HepG2 (cell line): ENCODE measurements around the gene SIVA1. TPM values are rescaled to one million over a fixed set of nuclear protein-coding genes. Genes with fewer than 3 reads are reported as not detected.

Source experiments
- ADNP ChIP-seq: sonication (generic); formaldehyde crosslinking; IDR thresholded peaks from 2 replicates; pipeline ENCODE4 v1.4.0; 2020; ENCODE audit warnings: missing genetic modification reagents
- CBX2 ChIP-seq, 2 experiments: fragments of 200-600 bp in 1 of 2; sonication (generic); formaldehyde crosslinking in 1 of 2; IDR thresholded peaks; 2 replicates each; pipeline versions ENCODE4 v1.7.0 to v1.8.1; 2018 to 2022; ENCODE audit warnings: low read depth in 2 of 2, low read length in 1 of 2, mild to moderate bottlenecking in 1 of 2, missing genetic modification reagents in 1 of 2
- CENPT ChIP-seq: sonication (generic); formaldehyde crosslinking; IDR thresholded peaks from 2 replicates; pipeline ENCODE4 v1.8.0; 2022; ENCODE audit warnings: low read depth, mild to moderate bottlenecking, moderate library complexity, missing genetic modification reagents
- CHD2 ChIP-seq: IDR thresholded peaks from 2 replicates; pipeline ENCODE4 v1.6.1; 2011; ENCODE audit warnings: low read depth, low read length, improper control_type of control experiment
- HMG20A ChIP-seq: IDR thresholded peaks from 2 replicates; pipeline ENCODE4 v1.6.1; 2016; ENCODE audit warnings: borderline replicate concordance
- HOXA5 ChIP-seq: sonication (generic); formaldehyde crosslinking; IDR thresholded peaks from 2 replicates; pipeline ENCODE4 v1.4.0; 2020; ENCODE audit warnings: missing genetic modification reagents
- KDM4B ChIP-seq: sonication (generic); formaldehyde crosslinking; IDR thresholded peaks from 2 replicates; pipeline ENCODE4 v1.4.0; 2020; ENCODE audit warnings: missing genetic modification reagents
- MAF1 ChIP-seq: sonication (generic); formaldehyde crosslinking; IDR thresholded peaks from 2 replicates; pipeline ENCODE4 v1.5.0; 2020; ENCODE audit warnings: missing genetic modification reagents, borderline replicate concordance
- MED8 ChIP-seq: sonication (generic); formaldehyde crosslinking; IDR thresholded peaks from 2 replicates; pipeline ENCODE4 v1.8.1; 2023; ENCODE audit warnings: mild to moderate bottlenecking, missing genetic modification reagents; ENCODE audit not compliant: insufficient replicate concordance
- MZF1 ChIP-seq: sonication (generic); formaldehyde crosslinking; IDR thresholded peaks from 2 replicates; pipeline ENCODE4 v1.8.1; 2023; ENCODE audit warnings: mild to moderate bottlenecking, missing genetic modification reagents, borderline replicate concordance
- NFE2L2 ChIP-seq: fragments of 150-350 bp; IDR thresholded peaks from 2 replicates; pipeline ENCODE4 v1.6.1; 2014; ENCODE audit warnings: low read length
- NKX3-1 ChIP-seq: sonication (generic); formaldehyde crosslinking; IDR thresholded peaks from 2 replicates; pipeline ENCODE4 v1.5.0; 2020; ENCODE audit warnings: missing genetic modification reagents
- PBX3 ChIP-seq: sonication (generic); formaldehyde crosslinking; IDR thresholded peaks from 2 replicates; pipeline ENCODE4 v1.8.1; 2023; ENCODE audit warnings: missing genetic modification reagents, inconsistent platforms, borderline replicate concordance
- SMAD3 ChIP-seq: sonication (generic); formaldehyde crosslinking; IDR thresholded peaks from 2 replicates; pipeline ENCODE4 v1.4.0; 2020; ENCODE audit warnings: missing genetic modification reagents
- SNAPC5 ChIP-seq: sonication (generic); formaldehyde crosslinking; IDR thresholded peaks from 2 replicates; pipeline ENCODE4 v1.8.1; 2023; ENCODE audit warnings: mild to moderate bottlenecking, missing genetic modification reagents, borderline replicate concordance
- ZNF335 ChIP-seq: sonication (generic); formaldehyde crosslinking; IDR thresholded peaks from 2 replicates; pipeline ENCODE4 v1.4.0; 2020; ENCODE audit warnings: missing genetic modification reagents
- ZNF550 ChIP-seq: sonication (generic); formaldehyde crosslinking; IDR thresholded peaks from 2 replicates; pipeline ENCODE4 v1.4.0; 2020; ENCODE audit warnings: mild to moderate bottlenecking, missing genetic modification reagents, borderline replicate concordance
- ZNF569 ChIP-seq: sonication (generic); formaldehyde crosslinking; IDR thresholded peaks from 2 replicates; pipeline ENCODE4 v1.5.0; 2020; ENCODE audit warnings: mild to moderate bottlenecking, missing genetic modification reagents, moderate library complexity, borderline replicate concordance
- polyA plus RNA-seq, 8 experiments: library from polyadenylated mRNA; depleted of rRNA in 3 of 8; stranded (reverse) in 7 of 8; unstranded in 1 of 8; fragments of >200 nt; fragmentation: Illumina TruSeq in 4 of 8; extraction: Trizol in 4 of 8; gene quantifications; 2 replicates each; pipeline versions ENCODE4 v1.2.1 to v1.2.3, GENCODE V29; 2011 to 2016; ENCODE audit warnings: low read depth in 4 of 8, missing spikeins in 1 of 8, mixed read lengths in 1 of 8; ENCODE audit not compliant: insufficient read depth in 1 of 8
- total RNA-seq, 5 experiments: library from RNA; depleted of rRNA; stranded (reverse); fragments of >200 nt; fragmentation: Illumina TruSeq; extraction: Trizol; gene quantifications; 2 replicates each; pipeline ENCODE4 v1.2.3, GENCODE V29; 2016; ENCODE audit warnings: low read depth in 1 of 5
- TF ChIP-seq, protein P1 (sequence below): sonication (generic); formaldehyde crosslinking; IDR thresholded peaks from 2 replicates; pipeline ENCODE4 v1.5.1; 2020; ENCODE audit warnings: mild to moderate bottlenecking, missing genetic modification reagents, moderate library complexity
- TF ChIP-seq, protein P2 (sequence below): sonication (generic); formaldehyde crosslinking; IDR thresholded peaks from 2 replicates; pipeline ENCODE4 v1.8.0; 2022; ENCODE audit warnings: missing genetic modification reagents, mild to moderate bottlenecking, borderline replicate concordance
- TF ChIP-seq, protein P3 (sequence below): sonication (generic); formaldehyde crosslinking; conservative IDR thresholded peaks from 2 replicates; pipeline ENCODE4 v1.8.1; 2023; ENCODE audit warnings: missing genetic modification reagents

Gene SIVA1
- total and polyA plus RNA-seq, 2 of the 13 experiments (the other 11 are each of a cell fraction or from before 2014, with no cell fraction given): 123 to 186 TPM

- no peak for TF ChIP-seq MAF1
- TF ChIP-seq CHD2: peak; percentile 43; the same call in 1 of the 2 replicates
- TF ChIP-seq MED8 (CRISPR knock-in tag): peak; percentile 60
- TF ChIP-seq MZF1 (CRISPR knock-in tag): no peak
- TF ChIP-seq, protein P1, sequence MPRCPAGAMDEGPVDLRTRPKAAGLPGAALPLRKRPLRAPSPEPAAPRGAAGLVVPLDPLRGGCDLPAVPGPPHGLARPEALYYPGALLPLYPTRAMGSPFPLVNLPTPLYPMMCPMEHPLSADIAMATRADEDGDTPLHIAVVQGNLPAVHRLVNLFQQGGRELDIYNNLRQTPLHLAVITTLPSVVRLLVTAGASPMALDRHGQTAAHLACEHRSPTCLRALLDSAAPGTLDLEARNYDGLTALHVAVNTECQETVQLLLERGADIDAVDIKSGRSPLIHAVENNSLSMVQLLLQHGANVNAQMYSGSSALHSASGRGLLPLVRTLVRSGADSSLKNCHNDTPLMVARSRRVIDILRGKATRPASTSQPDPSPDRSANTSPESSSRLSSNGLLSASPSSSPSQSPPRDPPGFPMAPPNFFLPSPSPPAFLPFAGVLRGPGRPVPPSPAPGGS (CRISPR knock-in tag): peak; percentile 36; the same call in 1 of the 2 replicates
- no peak for TF ChIP-seq NFE2L2
- no peak; the same call in 1 of the 2 replicates for TF ChIP-seq SMAD3 (CRISPR knock-in tag)
- no peak for TF ChIP-seq ADNP (CRISPR knock-in tag)
- TF ChIP-seq, protein P2, sequence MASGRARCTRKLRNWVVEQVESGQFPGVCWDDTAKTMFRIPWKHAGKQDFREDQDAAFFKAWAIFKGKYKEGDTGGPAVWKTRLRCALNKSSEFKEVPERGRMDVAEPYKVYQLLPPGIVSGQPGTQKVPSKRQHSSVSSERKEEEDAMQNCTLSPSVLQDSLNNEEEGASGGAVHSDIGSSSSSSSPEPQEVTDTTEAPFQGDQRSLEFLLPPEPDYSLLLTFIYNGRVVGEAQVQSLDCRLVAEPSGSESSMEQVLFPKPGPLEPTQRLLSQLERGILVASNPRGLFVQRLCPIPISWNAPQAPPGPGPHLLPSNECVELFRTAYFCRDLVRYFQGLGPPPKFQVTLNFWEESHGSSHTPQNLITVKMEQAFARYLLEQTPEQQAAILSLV (CRISPR knock-in tag): peak; percentile 85
- TF ChIP-seq PBX3: no peak
- no peak for TF ChIP-seq ZNF569 (CRISPR knock-in tag)
- TF ChIP-seq HOXA5: 0 out of 2 replicates have a peak, but pooled peaks have one; percentile 24
- no peak for TF ChIP-seq SNAPC5
- TF ChIP-seq KDM4B (CRISPR knock-in tag): peak; percentile 76; the same call in 1 of the 2 replicates
- TF ChIP-seq NKX3-1: no peak; the same call in 1 of the 2 replicates
- TF ChIP-seq ZNF335: peak; percentile 18; the same call in 1 of the 2 replicates
- TF ChIP-seq CENPT: no peak
- TF ChIP-seq ZNF550: no peak
- TF ChIP-seq, protein P3, sequence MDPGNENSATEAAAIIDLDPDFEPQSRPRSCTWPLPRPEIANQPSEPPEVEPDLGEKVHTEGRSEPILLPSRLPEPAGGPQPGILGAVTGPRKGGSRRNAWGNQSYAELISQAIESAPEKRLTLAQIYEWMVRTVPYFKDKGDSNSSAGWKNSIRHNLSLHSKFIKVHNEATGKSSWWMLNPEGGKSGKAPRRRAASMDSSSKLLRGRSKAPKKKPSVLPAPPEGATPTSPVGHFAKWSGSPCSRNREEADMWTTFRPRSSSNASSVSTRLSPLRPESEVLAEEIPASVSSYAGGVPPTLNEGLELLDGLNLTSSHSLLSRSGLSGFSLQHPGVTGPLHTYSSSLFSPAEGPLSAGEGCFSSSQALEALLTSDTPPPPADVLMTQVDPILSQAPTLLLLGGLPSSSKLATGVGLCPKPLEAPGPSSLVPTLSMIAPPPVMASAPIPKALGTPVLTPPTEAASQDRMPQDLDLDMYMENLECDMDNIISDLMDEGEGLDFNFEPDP (CRISPR knock-in tag): no peak
- TF ChIP-seq HMG20A (CRISPR knock-in tag): no peak
- TF ChIP-seq CBX2 (IDR thresholded peaks at IDR 0.05; ENCODE audit: low read depth, low read length): no peak
- TF ChIP-seq CBX2 (CRISPR knock-in tag; IDR thresholded peaks at IDR 0.05; ENCODE audit: low read depth): no peak
These were observed at the start of gene SIVA1 (continued) for GRCh38 chr14:104752735-104753527.
